SJCRH30 (cell line): Measurements from ENCODE around the gene GRIK2. TPM values are rescaled to one million over a fixed set of nuclear protein-coding genes. Genes with fewer than 3 reads are reported as not detected.
"Not testable (repeated sequence)": the region's sequence is repeated elsewhere in the genome, so short reads cannot be mapped to it uniquely, and the experiment has no call there.

Source experiments
- DNase-seq, 2 experiments: peaks; one replicate each; pipeline ENCODE4 v3.0.0-alpha.2; 2015 to 2020
- H3K27ac ChIP-seq: fragments of 250-450 bp; sonication (Bioruptor Pico); 2 replicates; pipeline ENCODE4 v1.5.1; 2020; ENCODE audit warnings: mild to moderate bottlenecking, moderate library complexity
- H3K27me3 ChIP-seq: fragments of 250-450 bp; sonication (Bioruptor Pico); 2 replicates; pipeline ENCODE4 v1.5.1; 2020; ENCODE audit warnings: mild to moderate bottlenecking, moderate library complexity
- H3K36me3 ChIP-seq: fragments of 250-450 bp; sonication (Bioruptor Pico); 2 replicates; pipeline ENCODE4 v1.5.1; 2020; ENCODE audit warnings: mild to moderate bottlenecking, moderate library complexity
- H3K4me1 ChIP-seq: fragments of 250-450 bp; sonication (Bioruptor Pico); 2 replicates; pipeline ENCODE4 v1.5.1; 2020; ENCODE audit warnings: mild to moderate bottlenecking, moderate library complexity
- H3K4me3 ChIP-seq: fragments of 250-450 bp; sonication (Bioruptor Pico); 2 replicates; pipeline ENCODE4 v1.5.1; 2020; ENCODE audit warnings: mild to moderate bottlenecking, moderate library complexity
- H3K9me3 ChIP-seq: fragments of 250-450 bp; sonication (Bioruptor Pico); replicated peaks from 2 replicates; pipeline ENCODE4 v1.5.1; 2020; ENCODE audit warnings: mild to moderate bottlenecking, moderate library complexity
- total RNA-seq: library from RNA; depleted of rRNA; stranded (reverse); fragments of >200 nt; shearing (Covaris generic); gene quantifications from 2 replicates; pipeline ENCODE4 v1.2.3, GENCODE V29; 2014

The GRIK2 gene
- total RNA-seq, 1 experiment from 2014 or later: 0.22 TPM

GRCh38 chr6:102028176-102028575, 634.7 kb downstream of the GRIK2 start:
- Histone ChIP-seq H3K4me1 (no peaks in the 10 kb centered on the region), H3K4me3 (no peak overlapping the region), H3K27ac (no peak overlapping the region), H3K36me3 (no peaks in the 10 kb centered on the region), H3K9me3 (no peaks in the 10 kb centered on the region), H3K27me3 (no peaks in the 10 kb centered on the region)
- no peak for DNase-seq

DNA sequence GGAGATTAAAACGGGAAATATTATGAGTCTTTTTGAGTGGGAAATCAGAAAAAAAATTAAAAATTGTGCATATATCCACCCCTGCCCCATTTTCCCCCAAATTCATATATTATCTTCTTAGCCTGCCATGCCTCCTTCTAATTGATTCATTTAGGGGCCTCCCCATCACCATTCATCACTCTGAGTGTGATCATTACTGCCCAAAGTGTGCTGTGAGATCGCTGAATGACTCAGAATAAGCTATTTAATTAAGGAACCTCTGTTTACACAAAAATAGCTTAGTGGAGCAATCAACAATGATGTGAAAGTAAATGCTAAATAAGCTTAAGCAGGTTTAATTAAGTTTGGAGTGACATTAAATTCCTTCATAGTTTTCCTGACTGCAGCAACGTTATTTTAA, 645.5 kb downstream of the GRIK2 start:
- Histone ChIP-seq H3K36me3 (no peaks in the 10 kb centered on the region), H3K27ac (no peak overlapping the region), H3K27me3 (no peaks in the 10 kb centered on the region), H3K9me3 (no peaks in the 10 kb centered on the region), H3K4me1 (no peaks in the 10 kb centered on the region), H3K4me3 (no peak overlapping the region)
- no peak for DNase-seq

GRCh38 chr6:102039441-102039840, 645.9 kb downstream of the GRIK2 start:
- no peak for DNase-seq
- no peaks in the 10 kb centered on the region for H3K27me3 ChIP-seq
- H3K9me3 ChIP-seq: no peaks in the 10 kb centered on the region
- H3K4me3 ChIP-seq: no peak overlapping the region
- H3K36me3 ChIP-seq: no peaks in the 10 kb centered on the region
- H3K27ac ChIP-seq: no peak overlapping the region
- H3K4me1 ChIP-seq: no peaks in the 10 kb centered on the region

- no peaks in the 10 kb centered on the region for H3K9me3 ChIP-seq
- no peaks in the 10 kb centered on the region for H3K27me3 ChIP-seq
- no peaks in the 10 kb centered on the region for H3K4me1 ChIP-seq
- DNase-seq: no peak
- H3K4me3 ChIP-seq: no peak overlapping the region
- no peak overlapping the region for H3K27ac ChIP-seq
- no peaks in the 10 kb centered on the region for H3K36me3 ChIP-seq
These were observed 657.5 kb downstream of the GRIK2 start for GRCh38 chr6:102051001-102051400.

DNA sequence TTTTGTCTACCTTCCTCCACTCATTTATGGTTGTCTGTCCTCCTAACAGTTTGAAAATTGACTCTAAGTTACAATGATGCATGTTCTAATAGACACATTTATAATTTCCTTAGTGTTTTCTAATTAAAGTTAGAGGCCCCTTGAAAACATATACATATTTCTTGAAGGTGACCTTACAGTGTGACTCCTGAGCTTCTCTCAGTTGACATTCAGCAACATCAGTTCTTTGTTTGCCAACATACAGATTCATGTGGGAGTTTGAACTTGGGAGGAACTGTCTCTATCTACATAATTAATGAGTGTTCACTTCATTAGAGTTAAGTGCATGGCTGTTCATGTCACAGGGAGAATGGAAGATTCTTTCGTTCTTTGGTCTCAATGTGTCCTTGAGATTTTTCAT, 658.2 kb downstream of the GRIK2 start:
- Histone ChIP-seq H3K27me3 (no peaks in the 10 kb centered on the region), H3K36me3 (no peaks in the 10 kb centered on the region), H3K27ac (no peak overlapping the region), H3K4me1 (no peaks in the 10 kb centered on the region), H3K9me3 (no peaks in the 10 kb centered on the region), H3K4me3 (no peak overlapping the region)
- no peak for DNase-seq

DNA sequence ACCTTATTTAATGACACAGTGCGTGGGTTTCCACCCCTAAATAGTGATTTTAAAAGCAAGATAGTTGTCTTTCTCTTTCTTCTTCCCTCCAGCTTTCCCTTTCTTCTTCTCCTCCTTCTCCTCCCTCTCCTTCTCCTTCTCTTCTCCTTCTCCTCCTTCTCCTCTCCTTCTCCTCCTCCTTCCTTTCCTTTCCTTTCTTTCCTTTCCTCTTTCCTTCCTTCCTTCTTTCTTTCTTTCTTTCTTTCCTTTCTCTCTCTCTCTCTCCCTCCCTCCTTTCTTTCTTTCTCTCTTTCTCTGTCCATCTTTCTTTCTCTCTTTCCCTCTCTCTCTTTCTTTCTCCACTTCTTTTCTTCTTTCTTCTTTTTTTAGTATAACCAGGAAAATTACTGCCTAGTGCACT, 670.6 kb downstream of the GRIK2 start:
- no peaks in the 10 kb centered on the region for H3K9me3 ChIP-seq
- no peak overlapping the region for H3K4me3 ChIP-seq
- no peaks in the 10 kb centered on the region for H3K36me3 ChIP-seq
- no peak for DNase-seq
- H3K27ac ChIP-seq: no peak overlapping the region
- no peaks in the 10 kb centered on the region for H3K4me1 ChIP-seq
- no peaks in the 10 kb centered on the region for H3K27me3 ChIP-seq

- Histone ChIP-seq H3K27me3 (no peaks in the 10 kb centered on the region), H3K9me3 (no peaks in the 10 kb centered on the region), H3K4me3 (no peak overlapping the region), H3K27ac (no peak overlapping the region), H3K4me1 (no peaks in the 10 kb centered on the region), H3K36me3 (no peaks in the 10 kb centered on the region)
- DNase-seq: no peak
These were observed 672.8 kb downstream of the GRIK2 start for GRCh38 chr6:102066301-102066700.

DNA sequence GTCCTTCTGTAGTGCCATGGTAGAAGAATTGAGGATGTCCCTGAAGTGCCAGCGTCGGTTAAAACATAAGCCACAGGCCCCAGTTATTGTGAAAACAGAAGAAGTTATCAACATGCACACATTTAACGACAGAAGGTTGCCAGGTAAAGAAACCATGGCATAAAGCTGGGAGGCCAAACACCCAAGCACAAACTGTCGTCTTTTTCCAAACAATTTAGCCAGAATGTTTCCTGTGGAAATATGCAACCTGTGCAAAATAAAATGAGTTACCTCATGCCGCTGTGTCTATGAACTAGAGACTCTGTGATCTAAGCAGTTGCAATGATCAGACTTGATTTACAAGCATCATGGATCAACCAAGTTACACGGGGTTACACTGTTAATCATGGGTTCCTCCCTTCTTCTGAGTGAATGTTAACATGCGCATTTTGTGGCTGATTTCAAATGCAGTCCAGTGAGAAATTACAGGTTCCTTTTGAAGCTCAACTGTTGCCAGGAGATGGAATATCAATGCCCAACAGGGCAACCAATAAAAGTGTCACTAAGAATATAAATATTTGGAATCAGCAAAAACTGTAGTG, 674.9 kb downstream of the GRIK2 start:
- Histone ChIP-seq H3K4me3 (no peak overlapping the region), H3K27me3 (no peaks in the 10 kb centered on the region), H3K9me3 (no peaks in the 10 kb centered on the region), H3K36me3 (no peaks in the 10 kb centered on the region), H3K4me1 (no peaks in the 10 kb centered on the region), H3K27ac (no peak overlapping the region)
- no peak for DNase-seq

DNA sequence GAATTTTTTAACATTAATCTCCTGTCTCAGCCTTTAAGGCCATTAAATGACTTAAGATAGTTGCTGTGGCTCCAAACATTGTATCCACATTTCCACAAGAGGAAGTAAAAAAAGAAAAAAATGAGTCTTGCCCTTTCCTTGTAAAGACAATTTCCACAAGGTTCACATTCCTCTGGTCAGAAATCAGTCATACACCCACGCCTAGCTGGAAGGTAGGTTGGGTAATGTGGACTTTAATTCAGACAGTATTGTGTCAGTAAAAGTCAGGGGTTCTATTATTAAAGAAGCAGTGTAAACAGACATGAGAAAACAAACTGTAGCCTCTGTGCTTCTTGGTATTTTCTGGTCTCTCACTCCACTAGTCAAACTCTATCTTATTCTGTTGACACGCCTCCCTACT, 682.0 kb downstream of the GRIK2 start:
- H3K36me3 ChIP-seq: no peaks in the 10 kb centered on the region
- no peak for DNase-seq
- no peaks in the 10 kb centered on the region for H3K4me1 ChIP-seq
- H3K27ac ChIP-seq: no peak overlapping the region
- H3K9me3 ChIP-seq: no peaks in the 10 kb centered on the region
- H3K27me3 ChIP-seq: no peaks in the 10 kb centered on the region
- H3K4me3 ChIP-seq: no peak overlapping the region

GRCh38 chr6:102085257-102085656, 691.7 kb downstream of the GRIK2 start:
- no peak for DNase-seq
- no peaks in the 10 kb centered on the region for H3K9me3 ChIP-seq
- H3K27me3 ChIP-seq: 0 out of 2 replicates have a peak, but pooled peaks cover 3% of the 10 kb centered on the region
- H3K4me3 ChIP-seq: no peak overlapping the region
- H3K4me1 ChIP-seq: no peaks in the 10 kb centered on the region
- no peaks in the 10 kb centered on the region for H3K36me3 ChIP-seq
- H3K27ac ChIP-seq: no peak overlapping the region

DNA sequence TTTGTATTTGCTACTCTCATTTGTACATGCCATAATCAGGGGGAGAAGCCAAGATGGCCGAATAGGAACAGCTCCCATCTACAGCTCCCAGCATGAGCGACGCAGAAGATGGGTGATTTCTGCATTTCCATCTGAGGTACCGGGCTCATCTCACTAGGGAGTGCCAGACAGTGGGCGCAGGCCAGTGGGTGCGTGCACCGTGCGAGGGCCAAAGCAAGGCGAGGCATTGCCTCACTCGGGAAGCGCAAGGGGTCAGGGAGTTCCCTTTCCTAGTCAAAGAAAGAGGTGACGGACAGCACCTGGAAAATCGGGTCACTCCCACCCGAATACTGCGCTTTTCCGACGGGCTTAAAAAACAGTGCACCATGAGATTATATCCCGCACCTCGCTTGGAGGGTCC, 694.7 kb downstream of the GRIK2 start:
- not testable (repeated sequence) for H3K4me1 ChIP-seq, DNase-seq, H3K27ac ChIP-seq

GRCh38 chr6:102114402-102114801, 720.9 kb downstream of the GRIK2 start:
- Histone ChIP-seq H3K27me3 (no peaks in the 10 kb centered on the region), H3K4me1 (no peaks in the 10 kb centered on the region), H3K4me3 (no peak overlapping the region), H3K36me3 (no peaks in the 10 kb centered on the region), H3K27ac (no peak overlapping the region), H3K9me3 (no peaks in the 10 kb centered on the region)
- DNase-seq: peak; percentile 7 to 43

More for the DNA sequence above, 694.7 kb downstream of the GRIK2 start:
- not testable (repeated sequence) for H3K36me3 ChIP-seq, H3K4me3 ChIP-seq, H3K27me3 ChIP-seq, H3K9me3 ChIP-seq

DNA sequence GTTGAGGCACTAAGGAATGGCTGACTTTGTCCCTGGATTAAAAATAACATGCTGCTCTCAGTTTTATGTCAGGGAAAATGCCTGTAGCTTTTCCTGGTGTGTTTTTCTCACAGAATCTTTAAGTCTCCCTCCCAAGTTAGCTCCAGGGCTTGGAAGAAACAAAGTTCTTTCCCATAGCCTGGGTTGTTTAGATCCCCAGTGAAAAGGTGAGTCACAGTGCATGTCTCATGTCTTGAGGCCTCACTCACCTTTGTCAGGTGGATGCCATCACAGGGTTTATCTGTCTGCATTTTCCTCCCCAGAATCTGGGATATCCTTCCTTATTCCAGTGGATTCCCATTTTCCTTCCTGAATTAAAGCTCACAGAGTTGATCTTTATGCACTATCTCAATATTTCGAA, 722.4 kb downstream of the GRIK2 start:
- DNase-seq: no peak
- no peak overlapping the region for H3K27ac ChIP-seq
- no peaks in the 10 kb centered on the region for H3K27me3 ChIP-seq
- H3K9me3 ChIP-seq: no peaks in the 10 kb centered on the region
- no peaks in the 10 kb centered on the region for H3K4me1 ChIP-seq
- no peak overlapping the region for H3K4me3 ChIP-seq
- H3K36me3 ChIP-seq: no peaks in the 10 kb centered on the region

DNA sequence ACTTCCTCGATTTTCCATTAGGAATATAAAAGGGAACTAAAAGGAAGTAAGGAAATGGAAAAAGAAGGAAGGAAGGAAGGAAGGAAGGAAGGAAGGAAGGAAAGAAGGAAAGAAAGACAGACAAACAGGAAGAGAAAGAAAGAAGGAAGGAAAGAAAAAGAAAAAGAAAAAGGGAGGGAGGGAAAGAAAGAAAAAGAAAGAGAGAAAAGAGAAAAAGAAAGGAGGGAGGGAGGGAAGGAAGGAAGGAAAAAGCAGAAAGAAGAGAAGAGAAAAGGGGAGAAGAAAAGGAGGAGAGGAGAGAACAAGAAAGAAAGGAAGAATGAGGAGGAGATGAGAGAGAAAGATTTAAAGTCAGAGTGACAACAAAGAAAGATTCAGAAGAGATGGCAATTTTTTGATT, 724.5 kb downstream of the GRIK2 start:
- H3K27me3 ChIP-seq: no peaks in the 10 kb centered on the region
- H3K36me3 ChIP-seq: no peaks in the 10 kb centered on the region
- no peaks in the 10 kb centered on the region for H3K9me3 ChIP-seq
- no peak overlapping the region for H3K4me3 ChIP-seq
- no peak overlapping the region for H3K27ac ChIP-seq
- DNase-seq: no peak
- H3K4me1 ChIP-seq: no peaks in the 10 kb centered on the region
